H1 (cell line): ENCODE measurements around the gene CRYGN. TPM values are rescaled to one million over a fixed set of nuclear protein-coding genes. Genes with fewer than 3 reads are reported as not detected.

ENCODE experiments used
- CEBPB ChIP-seq: IDR thresholded peaks from 2 replicates; pipeline ENCODE4 v1.6.1; 2012; ENCODE audit warnings: low read depth, low read length
- MAFK ChIP-seq: IDR thresholded peaks from 2 replicates; pipeline ENCODE4 v1.6.1; 2012; ENCODE audit warnings: low read depth, mild to moderate bottlenecking, improper control_type of control experiment, low read length
- RXRA ChIP-seq: IDR thresholded peaks from 2 replicates; pipeline ENCODE4 v1.6.1; 2011; ENCODE audit warnings: low read depth, mild to moderate bottlenecking, low read length, moderate library complexity; ENCODE audit not compliant: insufficient read depth
- SP1 ChIP-seq: IDR thresholded peaks from 2 replicates; pipeline ENCODE4 v1.6.1; 2011; ENCODE audit warnings: low read depth, low read length
- SUZ12 ChIP-seq: fragments of 200-600 bp; sonication (generic); IDR thresholded peaks from 2 replicates; pipeline ENCODE4 v1.6.1; 2012; ENCODE audit warnings: mild to moderate bottlenecking, inconsistent platforms, low read length, moderate library complexity, mixed read lengths
- TAF7 ChIP-seq: optimal IDR thresholded peaks from 2 replicates; pipeline ENCODE3; 2011; ENCODE audit warnings: low read depth, mild to moderate bottlenecking, inconsistent platforms, low read length, moderate library complexity, borderline replicate concordance
- polyA plus RNA-seq, 7 experiments: library from polyadenylated mRNA; depleted of rRNA in 3 of 7; stranded (reverse) in 5 of 7; unstranded in 2 of 7; fragments of >200 nt in 5 of 7; fragments of 200-250 nt in 2 of 7; gene quantifications; 1 replicate in 5 of 7; 2 replicates in 1 of 7; 4 replicates in 1 of 7; pipeline versions ENCODE4 v1.2.1 to v1.2.3, GENCODE V29; 2011 to 2013; ENCODE audit warnings: missing spikeins in 2 of 7, mixed read lengths in 2 of 7
- total RNA-seq: library from RNA; stranded (reverse); fragmentation: NEBNext Ultra II Directional; extraction: Animal tissue kit (Norgen Biotek cat#: 25700); gene quantifications from 2 replicates; pipeline ENCODE4 v1.2.1, GENCODE V29; 2021
- TF ChIP-seq, protein P1 (sequence below): fragments of 300-600 bp; sonication (generic); IDR thresholded peaks from 2 replicates; pipeline ENCODE4 v1.7.1; 2012; ENCODE audit warnings: low read length, moderate library complexity, mild to moderate bottlenecking, inconsistent platforms; ENCODE audit not compliant: insufficient replicate concordance

The CRYGN gene
- total and polyA plus RNA-seq, 2 of the 8 experiments (the other 6 are each of a cell fraction or from before 2014, with no cell fraction given) = 0.98 to 1.6 TPM

GRCh38 chr7:151388430-151388829 is 51.5 kb downstream of the CRYGN start (continued):
- TF ChIP-seq, protein P1, sequence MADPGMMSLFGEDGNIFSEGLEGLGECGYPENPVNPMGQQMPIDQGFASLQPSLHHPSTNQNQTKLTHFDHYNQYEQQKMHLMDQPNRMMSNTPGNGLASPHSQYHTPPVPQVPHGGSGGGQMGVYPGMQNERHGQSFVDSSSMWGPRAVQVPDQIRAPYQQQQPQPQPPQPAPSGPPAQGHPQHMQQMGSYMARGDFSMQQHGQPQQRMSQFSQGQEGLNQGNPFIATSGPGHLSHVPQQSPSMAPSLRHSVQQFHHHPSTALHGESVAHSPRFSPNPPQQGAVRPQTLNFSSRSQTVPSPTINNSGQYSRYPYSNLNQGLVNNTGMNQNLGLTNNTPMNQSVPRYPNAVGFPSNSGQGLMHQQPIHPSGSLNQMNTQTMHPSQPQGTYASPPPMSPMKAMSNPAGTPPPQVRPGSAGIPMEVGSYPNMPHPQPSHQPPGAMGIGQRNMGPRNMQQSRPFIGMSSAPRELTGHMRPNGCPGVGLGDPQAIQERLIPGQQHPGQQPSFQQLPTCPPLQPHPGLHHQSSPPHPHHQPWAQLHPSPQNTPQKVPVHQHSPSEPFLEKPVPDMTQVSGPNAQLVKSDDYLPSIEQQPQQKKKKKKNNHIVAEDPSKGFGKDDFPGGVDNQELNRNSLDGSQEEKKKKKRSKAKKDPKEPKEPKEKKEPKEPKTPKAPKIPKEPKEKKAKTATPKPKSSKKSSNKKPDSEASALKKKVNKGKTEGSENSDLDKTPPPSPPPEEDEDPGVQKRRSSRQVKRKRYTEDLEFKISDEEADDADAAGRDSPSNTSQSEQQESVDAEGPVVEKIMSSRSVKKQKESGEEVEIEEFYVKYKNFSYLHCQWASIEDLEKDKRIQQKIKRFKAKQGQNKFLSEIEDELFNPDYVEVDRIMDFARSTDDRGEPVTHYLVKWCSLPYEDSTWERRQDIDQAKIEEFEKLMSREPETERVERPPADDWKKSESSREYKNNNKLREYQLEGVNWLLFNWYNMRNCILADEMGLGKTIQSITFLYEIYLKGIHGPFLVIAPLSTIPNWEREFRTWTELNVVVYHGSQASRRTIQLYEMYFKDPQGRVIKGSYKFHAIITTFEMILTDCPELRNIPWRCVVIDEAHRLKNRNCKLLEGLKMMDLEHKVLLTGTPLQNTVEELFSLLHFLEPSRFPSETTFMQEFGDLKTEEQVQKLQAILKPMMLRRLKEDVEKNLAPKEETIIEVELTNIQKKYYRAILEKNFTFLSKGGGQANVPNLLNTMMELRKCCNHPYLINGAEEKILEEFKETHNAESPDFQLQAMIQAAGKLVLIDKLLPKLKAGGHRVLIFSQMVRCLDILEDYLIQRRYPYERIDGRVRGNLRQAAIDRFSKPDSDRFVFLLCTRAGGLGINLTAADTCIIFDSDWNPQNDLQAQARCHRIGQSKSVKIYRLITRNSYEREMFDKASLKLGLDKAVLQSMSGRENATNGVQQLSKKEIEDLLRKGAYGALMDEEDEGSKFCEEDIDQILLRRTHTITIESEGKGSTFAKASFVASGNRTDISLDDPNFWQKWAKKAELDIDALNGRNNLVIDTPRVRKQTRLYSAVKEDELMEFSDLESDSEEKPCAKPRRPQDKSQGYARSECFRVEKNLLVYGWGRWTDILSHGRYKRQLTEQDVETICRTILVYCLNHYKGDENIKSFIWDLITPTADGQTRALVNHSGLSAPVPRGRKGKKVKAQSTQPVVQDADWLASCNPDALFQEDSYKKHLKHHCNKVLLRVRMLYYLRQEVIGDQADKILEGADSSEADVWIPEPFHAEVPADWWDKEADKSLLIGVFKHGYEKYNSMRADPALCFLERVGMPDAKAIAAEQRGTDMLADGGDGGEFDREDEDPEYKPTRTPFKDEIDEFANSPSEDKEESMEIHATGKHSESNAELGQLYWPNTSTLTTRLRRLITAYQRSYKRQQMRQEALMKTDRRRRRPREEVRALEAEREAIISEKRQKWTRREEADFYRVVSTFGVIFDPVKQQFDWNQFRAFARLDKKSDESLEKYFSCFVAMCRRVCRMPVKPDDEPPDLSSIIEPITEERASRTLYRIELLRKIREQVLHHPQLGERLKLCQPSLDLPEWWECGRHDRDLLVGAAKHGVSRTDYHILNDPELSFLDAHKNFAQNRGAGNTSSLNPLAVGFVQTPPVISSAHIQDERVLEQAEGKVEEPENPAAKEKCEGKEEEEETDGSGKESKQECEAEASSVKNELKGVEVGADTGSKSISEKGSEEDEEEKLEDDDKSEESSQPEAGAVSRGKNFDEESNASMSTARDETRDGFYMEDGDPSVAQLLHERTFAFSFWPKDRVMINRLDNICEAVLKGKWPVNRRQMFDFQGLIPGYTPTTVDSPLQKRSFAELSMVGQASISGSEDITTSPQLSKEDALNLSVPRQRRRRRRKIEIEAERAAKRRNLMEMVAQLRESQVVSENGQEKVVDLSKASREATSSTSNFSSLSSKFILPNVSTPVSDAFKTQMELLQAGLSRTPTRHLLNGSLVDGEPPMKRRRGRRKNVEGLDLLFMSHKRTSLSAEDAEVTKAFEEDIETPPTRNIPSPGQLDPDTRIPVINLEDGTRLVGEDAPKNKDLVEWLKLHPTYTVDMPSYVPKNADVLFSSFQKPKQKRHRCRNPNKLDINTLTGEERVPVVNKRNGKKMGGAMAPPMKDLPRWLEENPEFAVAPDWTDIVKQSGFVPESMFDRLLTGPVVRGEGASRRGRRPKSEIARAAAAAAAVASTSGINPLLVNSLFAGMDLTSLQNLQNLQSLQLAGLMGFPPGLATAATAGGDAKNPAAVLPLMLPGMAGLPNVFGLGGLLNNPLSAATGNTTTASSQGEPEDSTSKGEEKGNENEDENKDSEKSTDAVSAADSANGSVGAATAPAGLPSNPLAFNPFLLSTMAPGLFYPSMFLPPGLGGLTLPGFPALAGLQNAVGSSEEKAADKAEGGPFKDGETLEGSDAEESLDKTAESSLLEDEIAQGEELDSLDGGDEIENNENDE = no peak
- TF ChIP-seq TAF7 (no peak), SUZ12 (no peak), RXRA (no peak), CEBPB (no peak), MAFK (no peak), SP1 (no peak)
- TF ChIP-seq, all 59 proteins: peak for 0
